K562 (cell line): Measurements from ENCODE around the gene TMC6. TPM values are rescaled to one million over a fixed set of nuclear protein-coding genes. Genes with fewer than 3 reads are reported as not detected.
A peak's percentile ranks its signal among the peaks of the same experiment; 100 is the strongest.

Experiments
- ATAC-seq: fragments of 200-7000 bp; cut with Tn5 transposase; 3 replicates; pipeline ENCODE4 v1.9.1; 2020; ENCODE audit warnings: moderate library complexity
- BruUV-seq: library from RNA; stranded (reverse); fragments of 400-500 nt; replicated peaks from 2 replicates; lab custom pipeline; 2021; lab: Mats Ljungman, UMichigan
- CTCF ChIA-PET: fragments of 300-600 bp; formaldehyde crosslinking; extraction: SDS; loops from one replicate; lab custom pipeline; 2021; ENCODE audit warnings: low intra/inter-chr PET ratio; lab: Yijun Ruan, JAX
- POLR2A ChIA-PET: fragments of 300-600, 350-650 bp; sonication (Branson Sonifier 250); formaldehyde crosslinking; extraction: SDS; loops from one replicate; lab custom pipeline; 2021; ENCODE audit warnings: antibody characterized with exemption, inconsistent platforms; lab: Yijun Ruan, JAX
- DNase-seq, 4 experiments: peaks; one replicate each; pipeline versions ENCODE4 v3.0.0 to v3.0.0-alpha.2; 2011 to 2018; ENCODE audit warnings: low spot score in 3 of 4, mixed read lengths in 3 of 4; ENCODE audit errors: extremely low read depth in 1 of 4
- FAIRE-seq: peaks from 2 replicates; lab custom pipeline; 2011; peaks lifted over from hg19 to GRCh38; lab: Jason Lieb, UNC
- H2AFZ ChIP-seq: 2 replicates; pipeline ENCODE4 v1.6.0; 2011; ENCODE audit warnings: low read depth, low read length, control low read depth, inconsistent platforms
- H3K27ac ChIP-seq: fragments of 200-600 bp; 3 replicates; pipeline ENCODE4 v1.8.0; 2011; ENCODE audit warnings: low read depth, mild to moderate bottlenecking, control low read depth, inconsistent platforms, low read length, moderate library complexity, mixed read lengths; ENCODE audit errors: extremely low read depth
- H3K27me3 ChIP-seq, 2 experiments: fragments of 300-600 bp in 1 of 2; 2 replicates in 1 of 2; 3 replicates in 1 of 2; pipeline versions ENCODE4 v1.6.0 to v1.8.0; 2011; ENCODE audit warnings: inconsistent platforms in 2 of 2, low read length in 2 of 2, mild to moderate bottlenecking in 1 of 2, mixed read lengths in 1 of 2, moderate library complexity in 1 of 2; ENCODE audit not compliant: control insufficient read depth in 2 of 2, insufficient read depth in 2 of 2
- H3K36me3 ChIP-seq: fragments of 300-600 bp; 3 replicates; pipeline ENCODE4 v1.8.0; 2011; ENCODE audit warnings: mild to moderate bottlenecking, low read length, inconsistent platforms; ENCODE audit not compliant: control insufficient read depth, insufficient read depth
- H3K4me1 ChIP-seq, 2 experiments: fragments of 200-600 bp in 1 of 2; replicated peaks in 1 of 2; 2 replicates in 1 of 2; 3 replicates in 1 of 2; pipeline versions ENCODE4 v1.5.1 to v1.8.0; 2011; ENCODE audit warnings: inconsistent platforms in 2 of 2, low read length in 2 of 2, mild to moderate bottlenecking in 1 of 2, mixed read lengths in 1 of 2, moderate library complexity in 1 of 2; ENCODE audit not compliant: control insufficient read depth in 2 of 2, insufficient read depth in 2 of 2
- H3K4me2 ChIP-seq: 2 replicates; pipeline ENCODE4 v1.6.1; 2011; ENCODE audit warnings: low read length, control low read depth, inconsistent platforms, mixed read lengths; ENCODE audit not compliant: insufficient read depth
- H3K4me3 ChIP-seq: fragments of 200-600 bp; sonication (generic), shearing (Covaris generic); 2 replicates; pipeline ENCODE4 v1.5.1; 2016; ENCODE audit warnings: control low read depth, inconsistent platforms
- H3K79me2 ChIP-seq: fragments of 200-600 bp; 3 replicates; pipeline ENCODE4 v1.8.0; 2011; ENCODE audit warnings: low read length, inconsistent platforms; ENCODE audit not compliant: control insufficient read depth, insufficient read depth
- H3K9ac ChIP-seq, 2 experiments: 2 replicates each; pipeline versions ENCODE4 v1.6.0 to v1.6.1; 2011; ENCODE audit warnings: low read depth in 2 of 2, low read length in 2 of 2, control low read depth in 1 of 2, inconsistent platforms in 1 of 2, mild to moderate bottlenecking in 1 of 2, mixed read lengths in 1 of 2; ENCODE audit not compliant: insufficient read depth in 1 of 2
- H3K9me1 ChIP-seq: one replicate; pipeline ENCODE4 v1.6.0; 2011; ENCODE audit warnings: inconsistent platforms, mild to moderate bottlenecking, low read length, moderate library complexity; ENCODE audit not compliant: control insufficient read depth, insufficient read depth
- H3K9me3 ChIP-seq: replicated peaks from 2 replicates; pipeline ENCODE4 v1.5.1; 2011; ENCODE audit warnings: low read depth, low read length, inconsistent platforms; ENCODE audit not compliant: control insufficient read depth, insufficient read depth
- H4K20me1 ChIP-seq: replicated peaks from 2 replicates; pipeline ENCODE4 v1.6.1; 2011; ENCODE audit warnings: low read length, inconsistent platforms, mixed read lengths; ENCODE audit not compliant: control insufficient read depth, insufficient read depth
- BDP1 ChIP-seq: IDR thresholded peaks from 3 replicates; pipeline ENCODE4 v1.6.1; 2011; ENCODE audit not compliant: insufficient read length, insufficient read depth
- BRF2 ChIP-seq: IDR thresholded peaks from 3 replicates; pipeline ENCODE4 v1.6.1; 2011; ENCODE audit warnings: borderline replicate concordance, mild to moderate bottlenecking; ENCODE audit not compliant: insufficient read length, insufficient read depth
- CBFB ChIP-seq: sonication (generic); formaldehyde crosslinking; IDR thresholded peaks from 2 replicates; pipeline ENCODE4 v1.4.0; 2020; ENCODE audit warnings: mild to moderate bottlenecking, missing genetic modification reagents
- CBX1 ChIP-seq: sonication (generic); IDR thresholded peaks from 2 replicates; pipeline ENCODE4 v1.6.1; 2016; ENCODE audit warnings: antibody characterized with exemption, low read depth, mild to moderate bottlenecking
- FOXJ3 ChIP-seq: sonication (generic); formaldehyde crosslinking; IDR thresholded peaks from 2 replicates; pipeline ENCODE4 v1.4.0; 2020; ENCODE audit warnings: mild to moderate bottlenecking, missing genetic modification reagents
- GABPB1 ChIP-seq: sonication (generic); formaldehyde crosslinking; IDR thresholded peaks from 2 replicates; pipeline ENCODE4 v1.8.0; 2022; ENCODE audit warnings: mild to moderate bottlenecking, missing genetic modification reagents
- HDAC2 ChIP-seq: fragments of 450-650 bp; IDR thresholded peaks from 2 replicates; pipeline ENCODE4 v1.6.1; 2016; ENCODE audit warnings: mild to moderate bottlenecking
- HMGXB4 ChIP-seq: sonication (generic); formaldehyde crosslinking; IDR thresholded peaks from 2 replicates; pipeline ENCODE4 v1.8.1; 2023; ENCODE audit warnings: mild to moderate bottlenecking, missing genetic modification reagents
- LEF1 ChIP-seq: fragments of 450-650 bp; IDR thresholded peaks from 2 replicates; pipeline ENCODE4 v1.6.1; 2016; ENCODE audit warnings: mild to moderate bottlenecking
- MTA1 ChIP-seq: fragments of 450-650 bp; IDR thresholded peaks from 2 replicates; pipeline ENCODE4 v1.6.1; 2017; ENCODE audit warnings: borderline replicate concordance
- POLR3A ChIP-seq: IDR thresholded peaks from 2 replicates; pipeline ENCODE4 v1.6.1; 2011; ENCODE audit warnings: borderline replicate concordance, mild to moderate bottlenecking, moderate library complexity; ENCODE audit not compliant: insufficient read length, insufficient read depth; ENCODE audit errors: extremely low read depth
- RBBP5 ChIP-seq: fragments of 200-600 bp; sonication (generic); IDR thresholded peaks from 2 replicates; pipeline ENCODE4 v1.6.1; 2012; ENCODE audit warnings: borderline replicate concordance, mild to moderate bottlenecking, low read length, control low read depth, inconsistent platforms; ENCODE audit not compliant: insufficient read depth, poor library complexity, severe bottlenecking
- RBM25 ChIP-seq: fragments of 200-400 bp; formaldehyde crosslinking; IDR thresholded peaks from 2 replicates; pipeline ENCODE4 v1.6.1; 2018; ENCODE audit warnings: low read length, low read depth, moderate library complexity; ENCODE audit not compliant: severe bottlenecking
- SMARCA5 ChIP-seq: fragments of 450-650 bp; IDR thresholded peaks from 2 replicates; pipeline ENCODE4 v1.6.1; 2016
- USF1 ChIP-seq: sonication (generic); formaldehyde crosslinking; IDR thresholded peaks from 2 replicates; pipeline ENCODE4 v1.9.0; 2022; ENCODE audit warnings: mild to moderate bottlenecking, missing genetic modification reagents
- ZEB2 ChIP-seq: fragments of 450-650 bp; IDR thresholded peaks from 2 replicates; pipeline ENCODE4 v1.6.1; 2016
- ZFX ChIP-seq: sonication (generic); formaldehyde crosslinking; IDR thresholded peaks from 2 replicates; pipeline ENCODE4 v1.8.0; 2022; ENCODE audit warnings: mild to moderate bottlenecking, missing genetic modification reagents, moderate library complexity
- ZNF24 ChIP-seq: fragments of 450-650 bp; IDR thresholded peaks from 2 replicates; pipeline ENCODE4 v1.6.1; 2016
- ZNF644 ChIP-seq: fragments of 200-800 bp; sonication (Bioruptor generic); IDR thresholded peaks from 2 replicates; pipeline ENCODE4 v1.6.1; 2016; ENCODE audit warnings: low read depth, missing genetic modification characterization, missing compliant biosample characterization
- WGBS: fragments of 100-300 bp; shearing (Covaris generic); methylation state at CpG from one replicate; pipeline ENCODE4 v1.1.6; 2016; ENCODE audit warnings: low coverage, mixed read lengths; ENCODE audit not compliant: insufficient coverage; ENCODE audit errors: missing lambda C conversion rate; 5-methylcytosine and 5-hydroxymethylcytosine counted together
- in situ Hi-C: fragments of 300-500 bp; cut with MboI; formaldehyde crosslinking; loops from 4 replicates; pipeline ENCODE4 v1.15.0; 2018; ENCODE audit warnings: inconsistent platforms, mixed read lengths
- intact Hi-C: fragments of 100-400 bp; cut with micrococcal nuclease; formaldehyde crosslinking; loops from 2 replicates; pipeline ENCODE4 v1.14.2; 2022
- polyA plus RNA-seq, 8 experiments: library from polyadenylated mRNA; depleted of rRNA in 4 of 8; stranded (reverse) in 5 of 8; unstranded in 3 of 8; fragments of >200 nt; fragmentation: Nextera tagmentation in 2 of 8; fragmentation: Illumina TruSeq in 1 of 8; extraction: Ambion mirVana in 2 of 8; extraction: Trizol in 1 of 8; gene quantifications; 2 replicates each; pipeline versions ENCODE4 v1.2.1 to v1.2.3, GENCODE V29; 2011 to 2014; ENCODE audit warnings: inconsistent platforms in 1 of 8, missing spikeins in 1 of 8
- total RNA-seq, 7 experiments: library from RNA; depleted of rRNA in 6 of 7; stranded (reverse); fragments of >200 nt in 6 of 7; fragmentation: Illumina TruSeq in 2 of 7; extraction: Trizol in 2 of 7; gene quantifications; 2 replicates each; pipeline versions ENCODE4 v1.2.1 to v1.2.3, GENCODE V29; 2011 to 2021; ENCODE audit warnings: low replicate concordance in 1 of 7

TMC6 gene
- total and polyA plus RNA-seq, 9 of the 15 experiments (the other 6 are each of a cell fraction or from before 2014, with no cell fraction given): 4.1 to 351 (median 66.9) TPM

- CTCF ChIA-PET: no interaction called here
- no peaks in the 10 kb centered on the region for H3K27me3 ChIP-seq
- BruUV-seq: no TSS peak
- peak overlapping the region in 1 of 2 experiments; percentile 84; a peak in 2 of 4 replicates for H3K9ac ChIP-seq
- H3K4me1 ChIP-seq: peaks cover 70 to 100% of the 10 kb centered on the region in 2 experiments
- POLR2A ChIA-PET: interaction anchor here (0.6 to 1.4 kb wide), 2 partner anchors 39 to 53 kb away, joined by 3 to 6 read pairs; partner anchors contain the start of genes AFMID and TK1
- peak; percentile 52 to 88 (median 64) for DNase-seq
- ATAC-seq: peak; percentile 59
- peak; percentile 85 for FAIRE-seq
- H3K4me3 ChIP-seq: no peak overlapping the region
- peak overlapping the region; percentile 15; the same call in 1 of the 2 replicates for H3K4me2 ChIP-seq
- H2AFZ ChIP-seq: peak overlapping the region; percentile 51
- no peaks in the 10 kb centered on the region for H3K9me1 ChIP-seq
- WGBS: 43% methylated on average over 35 of the region's 39 CpGs
- intact Hi-C loops (loop anchor here (2.0 kb wide), 1 partner anchor 115 kb away; no protein-coding TSS in a partner anchor), in situ Hi-C loops (no loop called here)
- H3K9me3 ChIP-seq: no peaks in the 10 kb centered on the region
- no peaks in the 10 kb centered on the region for H3K36me3 ChIP-seq
- H3K27ac ChIP-seq: no peak overlapping the region
- H4K20me1 ChIP-seq: no peaks in the 10 kb centered on the region
- peaks cover 22% of the 10 kb centered on the region for H3K79me2 ChIP-seq
- TF ChIP-seq RBBP5 (no peak), ZFX (CRISPR knock-in tag) (peak; percentile 26; the same call in 1 of the 2 replicates), POLR3A (no peak), LEF1 (no peak), USF1 (CRISPR knock-in tag) (peak; percentile 6; the same call in 1 of the 2 replicates), SMARCA5 (peak; percentile 96), MTA1 (peak; percentile 28; the same call in 1 of the 2 replicates), ZEB2 (peak; percentile 41; the same call in 1 of the 2 replicates), ZNF24 (peak; percentile 93), RBM25 (peak; percentile 89), BRF2 (no peak), BDP1 (no peak), HDAC2 (peak; percentile 89), FOXJ3 (peak; percentile 31; the same call in 1 of the 2 replicates), CBFB (CRISPR knock-in tag) (0 out of 2 replicates have a peak, but pooled peaks have one; percentile 35), HMGXB4 (CRISPR knock-in tag) (no peak), GABPB1 (CRISPR knock-in tag) (0 out of 2 replicates have a peak, but pooled peaks have one; percentile 52), ZNF644 (no peak), CBX1 (peak; percentile 88)
Observed at GRCh38 chr17:78133971-78134898, 5.7 kb upstream of the TMC6 start.
